Neuronal stem cell (in vitro differentiated cells): Measurements from ENCODE around the gene ZNF610.

Experiments
- DNase-seq: peaks from one replicate; pipeline ENCODE4 v3.0.0-alpha.2; 2013; ENCODE audit warnings: low spot score
- H2AFZ ChIP-seq: one replicate; pipeline ENCODE4 v1.6.1; 2013; ENCODE audit warnings: mild to moderate bottlenecking, low read length, inconsistent platforms
- H2AK5ac ChIP-seq: 2 replicates; pipeline ENCODE4 v1.6.1; 2013; ENCODE audit warnings: low read depth, mild to moderate bottlenecking, inconsistent platforms, low read length, moderate library complexity, mixed read lengths
- H2BK120ac ChIP-seq: 2 replicates; pipeline ENCODE4 v1.6.1; 2013; ENCODE audit warnings: low read depth, mild to moderate bottlenecking, inconsistent platforms, low read length, moderate library complexity, mixed read lengths
- H2BK12ac ChIP-seq: one replicate; pipeline ENCODE4 v1.6.1; 2013; ENCODE audit warnings: low read length, inconsistent platforms
- H2BK15ac ChIP-seq: 2 replicates; pipeline ENCODE4 v1.6.1; 2013; ENCODE audit warnings: mild to moderate bottlenecking, low read length, inconsistent platforms, mixed read lengths
- H2BK5ac ChIP-seq: one replicate; pipeline ENCODE4 v1.6.1; 2013; ENCODE audit warnings: inconsistent platforms, mild to moderate bottlenecking, low read length, moderate library complexity
- H3K14ac ChIP-seq: one replicate; pipeline ENCODE4 v1.6.1; 2013; ENCODE audit warnings: low read length, inconsistent platforms
- H3K18ac ChIP-seq: 2 replicates; pipeline ENCODE4 v1.6.1; 2013; ENCODE audit warnings: low read length, inconsistent platforms
- H3K23ac ChIP-seq: 2 replicates; pipeline ENCODE4 v1.6.1; 2013; ENCODE audit warnings: low read depth, mild to moderate bottlenecking, mixed read lengths, low read length, inconsistent platforms; ENCODE audit not compliant: poor library complexity
- H3K27ac ChIP-seq: replicated peaks from 3 replicates; pipeline ENCODE4 v1.5.1; 2013; ENCODE audit warnings: low read length, inconsistent platforms
- H3K27me3 ChIP-seq, 3 experiments: 2 replicates each; pipeline ENCODE4 v1.6.1; 2013; ENCODE audit warnings: low read length in 3 of 3, mild to moderate bottlenecking in 2 of 3, inconsistent platforms in 1 of 3, low read depth in 1 of 3, mixed read lengths in 1 of 3, moderate library complexity in 1 of 3; ENCODE audit not compliant: control insufficient read depth in 3 of 3, insufficient read depth in 3 of 3
- H3K36me3 ChIP-seq, 2 donors: replicated peaks in 1 of 2; 2 replicates each; pipeline ENCODE4 v1.6.1; 2013; ENCODE audit warnings: low read length in 2 of 2; ENCODE audit not compliant: control insufficient read depth in 2 of 2, insufficient read depth in 2 of 2
- H3K4ac ChIP-seq: 2 replicates; pipeline ENCODE4 v1.6.1; 2013; ENCODE audit warnings: inconsistent platforms, mild to moderate bottlenecking, low read length, moderate library complexity
- H3K4me1 ChIP-seq, 2 donors: 1 replicate in 1 of 2; 2 replicates in 1 of 2; pipeline ENCODE4 v1.6.1; 2013; ENCODE audit warnings: low read length in 2 of 2, low read depth in 1 of 2; ENCODE audit not compliant: control insufficient read depth in 2 of 2, insufficient read depth in 1 of 2
- H3K4me2 ChIP-seq: one replicate; pipeline ENCODE4 v1.6.1; 2013; ENCODE audit warnings: mild to moderate bottlenecking, low read length, inconsistent platforms; ENCODE audit not compliant: insufficient read depth, poor library complexity, severe bottlenecking
- H3K4me3 ChIP-seq, 2 donors: 2 replicates each; pipeline ENCODE4 v1.5.1; 2013; ENCODE audit warnings: low read length in 2 of 2, mild to moderate bottlenecking in 2 of 2, inconsistent platforms in 1 of 2, moderate library complexity in 1 of 2
- H3K79me1 ChIP-seq: one replicate; pipeline ENCODE4 v1.6.1; 2013; ENCODE audit warnings: low read depth, mild to moderate bottlenecking, inconsistent platforms, low read length, moderate library complexity
- H3K9ac ChIP-seq: one replicate; pipeline ENCODE4 v1.6.1; 2013; ENCODE audit warnings: mild to moderate bottlenecking, low read depth, low read length, inconsistent platforms; ENCODE audit not compliant: poor library complexity
- H3K9me3 ChIP-seq, 2 donors: replicated peaks in 1 of 2; 2 replicates each; pipeline versions ENCODE3 to v1.6.1; 2013; ENCODE audit warnings: low read length in 2 of 2, mild to moderate bottlenecking in 2 of 2, inconsistent platforms in 1 of 2, low read depth in 1 of 2, mixed read lengths in 1 of 2, moderate library complexity in 1 of 2; ENCODE audit not compliant: control insufficient read depth in 2 of 2, insufficient read depth in 1 of 2
- H4K8ac ChIP-seq: one replicate; pipeline ENCODE4 v1.6.1; 2013; ENCODE audit warnings: low read depth, mild to moderate bottlenecking, inconsistent platforms, low read length, moderate library complexity
- H4K91ac ChIP-seq: one replicate; pipeline ENCODE4 v1.6.1; 2013; ENCODE audit warnings: low read length, low read depth, mild to moderate bottlenecking, inconsistent platforms; ENCODE audit not compliant: poor library complexity
- WGBS, 2 donors: extraction: QIAGEN DNeasy Blood & Tissue Kit; methylation state at CpG; one replicate each; pipeline ENCODE4 v1.1.7; 2013; ENCODE audit warnings: missing lambda C conversion rate in 2 of 2, mixed read lengths in 1 of 2; ENCODE audit not compliant: insufficient read length in 2 of 2, insufficient replicate concordance in 1 of 2; ENCODE audit errors: extremely low coverage in 2 of 2; 5-methylcytosine and 5-hydroxymethylcytosine counted together

ZNF610 gene

GRCh38 chr19:52296400-52296772 is 39.7 kb upstream of the ZNF610 start:
- H2BK12ac ChIP-seq = no peak overlapping the region
- H3K18ac ChIP-seq = no peak overlapping the region
- no peak overlapping the region for H2BK5ac ChIP-seq
- H2BK15ac ChIP-seq = no peak overlapping the region
- H3K4me1 ChIP-seq = peaks cover 0 to 6% of the 10 kb centered on the region in 2 donors
- no peak overlapping the region for H3K27ac ChIP-seq
- peaks cover 5% of the 10 kb centered on the region for H3K79me1 ChIP-seq
- peaks cover 3 to 37% of the 10 kb centered on the region in 2 donors for H3K9me3 ChIP-seq
- H3K14ac ChIP-seq = no peak overlapping the region
- peak overlapping the region; percentile 54 for H3K4me2 ChIP-seq
- H4K8ac ChIP-seq = no peak overlapping the region
- H4K91ac ChIP-seq = no peak overlapping the region
- no peak overlapping the region for H2AK5ac ChIP-seq
- no peaks in the 10 kb centered on the region for H3K27me3 ChIP-seq
- WGBS, 2 donors = no CpG with 5 or more reads among the region's 8 CpGs
- peak overlapping the region; percentile 80 to 97 for H3K4me3 ChIP-seq
- H3K36me3 ChIP-seq = peaks cover 19 to 55% of the 10 kb centered on the region in 2 donors
- no peak overlapping the region for H2BK120ac ChIP-seq
- no peak overlapping the region for H3K4ac ChIP-seq
- H3K23ac ChIP-seq = no peak overlapping the region
- peak overlapping the region; percentile 87 for H2AFZ ChIP-seq
- no peak for DNase-seq
- no peak overlapping the region for H3K9ac ChIP-seq

GRCh38 chr19:52296773-52297600 is 39.1 kb upstream of the ZNF610 start, which contains the start of gene ZNF480:
TSS of gene ZNF480 (plus strand) at chr19:52297169. CDS start at chr19:52300413, 3,244 bp downstream.
- H3K27ac ChIP-seq = peak within 1 kb of the TSS; percentile 10
- peaks cover 0 to 6% of the 10 kb centered on the region in 2 donors for H3K4me1 ChIP-seq
- no peak within 1 kb of the TSS for H2BK15ac ChIP-seq
- WGBS, 2 donors = no CpG with 5 or more reads among the region's 75 CpGs
- no peaks in the 10 kb centered on the region for H3K27me3 ChIP-seq
- peak within 1 kb of the TSS; percentile 89 for H3K9ac ChIP-seq
- no peak within 1 kb of the TSS for H4K8ac ChIP-seq
- H2AFZ ChIP-seq = peak within 1 kb of the TSS; percentile 95
- peaks cover 5 to 39% of the 10 kb centered on the region in 2 donors for H3K9me3 ChIP-seq
- peak within 1 kb of the TSS; percentile 34 for H3K23ac ChIP-seq
- no peak within 1 kb of the TSS for H2BK120ac ChIP-seq
- H3K4me3 ChIP-seq = peak within 1 kb of the TSS; percentile 97 to 100
- peak within 1 kb of the TSS; percentile 53 for H3K4ac ChIP-seq
- peak within 1 kb of the TSS; percentile 16 for H2BK5ac ChIP-seq
- peak; percentile 61 for DNase-seq
- peak within 1 kb of the TSS; percentile 18 for H2BK12ac ChIP-seq
- H2AK5ac ChIP-seq = peak within 1 kb of the TSS; percentile 24
- peak within 1 kb of the TSS; percentile 69 for H3K4me2 ChIP-seq
- peak within 1 kb of the TSS; percentile 66 for H3K18ac ChIP-seq
- peaks cover 5% of the 10 kb centered on the region for H3K79me1 ChIP-seq
- peak within 1 kb of the TSS; percentile 89 for H3K14ac ChIP-seq
- no peak within 1 kb of the TSS for H4K91ac ChIP-seq
- H3K36me3 ChIP-seq = peaks cover 22 to 55% of the 10 kb centered on the region in 2 donors

- Histone ChIP-seq H3K79me1 (peaks cover 5% of the 10 kb centered on the region), H3K4me1 (peaks cover 0 to 6% of the 10 kb centered on the region in 2 donors), H2AK5ac (peak overlapping the region; percentile 24), H2AFZ (peak overlapping the region; percentile 95), H3K9ac (peak overlapping the region; percentile 89), H2BK12ac (peak overlapping the region; percentile 18), H4K8ac (no peak overlapping the region), H3K27ac (peak overlapping the region; percentile 10), H4K91ac (no peak overlapping the region), H3K4me3 (peak overlapping the region; percentile 97 to 100), H3K36me3 (peaks cover 24 to 55% of the 10 kb centered on the region in 2 donors), H2BK5ac (peak overlapping the region; percentile 16), H3K14ac (peak overlapping the region; percentile 89), H3K18ac (peak overlapping the region; percentile 66), H2BK120ac (no peak overlapping the region), H3K27me3 (no peaks in the 10 kb centered on the region), H3K4me2 (peak overlapping the region; percentile 69), H3K4ac (peak overlapping the region; percentile 53), H3K9me3 (peaks cover 7 to 44% of the 10 kb centered on the region in 2 donors), H3K23ac (peak overlapping the region; percentile 34), H2BK15ac (no peak overlapping the region)
- no CpG with 5 or more reads among the region's 18 CpGs for WGBS, 2 donors
- DNase-seq = peak; percentile 1
Measured at GRCh38 chr19:52297601-52298364, 38.3 kb upstream of the ZNF610 start.

GRCh38 chr19:52307275-52307674 is 28.8 kb upstream of the ZNF610 start:
- Histone ChIP-seq H3K27me3 (no peaks in the 10 kb centered on the region), H3K27ac (no peak overlapping the region), H3K14ac (no peak overlapping the region), H3K36me3 (peaks cover 32 to 96% of the 10 kb centered on the region in 2 donors), H2AFZ (no peak overlapping the region), H2BK12ac (no peak overlapping the region), H3K9ac (no peak overlapping the region), H2BK120ac (no peak overlapping the region), H3K79me1 (no peaks in the 10 kb centered on the region), H3K4ac (no peak overlapping the region), H2BK15ac (no peak overlapping the region), H3K18ac (no peak overlapping the region), H3K4me2 (no peak overlapping the region), H3K4me3 (peak overlapping the region in 1 of 2 donors; percentile 38), H3K9me3 (peaks cover 38 to 93% of the 10 kb centered on the region in 2 donors), H2AK5ac (no peak overlapping the region), H4K8ac (no peak overlapping the region), H3K23ac (no peak overlapping the region), H2BK5ac (no peak overlapping the region), H3K4me1 (no peaks in the 10 kb centered on the region), H4K91ac (no peak overlapping the region)
- WGBS, 2 donors = no CpG with 5 or more reads among the region's 10 CpGs
- peak; percentile 20 for DNase-seq
